ENCODE results near the gene QSOX1.

QSOX1 gene

GRCh38 chr1:180252638-180253536 lies 98.2 kb downstream of the QSOX1 start:
- Mint-ChIP-seq H3K9me3 (no peaks in the 10 kb centered on the region), H3K27ac (no peak overlapping the region), H3K4me1 (peaks cover 10% of the 10 kb centered on the region), H3K4me3 (no peak overlapping the region), H3K36me3 (ENCODE audit: low read depth) (no peaks in the 10 kb centered on the region), H3K27me3 (ENCODE audit: low read depth) (peaks cover 80% of the 10 kb centered on the region)
- TF ChIP-seq, protein P1, sequence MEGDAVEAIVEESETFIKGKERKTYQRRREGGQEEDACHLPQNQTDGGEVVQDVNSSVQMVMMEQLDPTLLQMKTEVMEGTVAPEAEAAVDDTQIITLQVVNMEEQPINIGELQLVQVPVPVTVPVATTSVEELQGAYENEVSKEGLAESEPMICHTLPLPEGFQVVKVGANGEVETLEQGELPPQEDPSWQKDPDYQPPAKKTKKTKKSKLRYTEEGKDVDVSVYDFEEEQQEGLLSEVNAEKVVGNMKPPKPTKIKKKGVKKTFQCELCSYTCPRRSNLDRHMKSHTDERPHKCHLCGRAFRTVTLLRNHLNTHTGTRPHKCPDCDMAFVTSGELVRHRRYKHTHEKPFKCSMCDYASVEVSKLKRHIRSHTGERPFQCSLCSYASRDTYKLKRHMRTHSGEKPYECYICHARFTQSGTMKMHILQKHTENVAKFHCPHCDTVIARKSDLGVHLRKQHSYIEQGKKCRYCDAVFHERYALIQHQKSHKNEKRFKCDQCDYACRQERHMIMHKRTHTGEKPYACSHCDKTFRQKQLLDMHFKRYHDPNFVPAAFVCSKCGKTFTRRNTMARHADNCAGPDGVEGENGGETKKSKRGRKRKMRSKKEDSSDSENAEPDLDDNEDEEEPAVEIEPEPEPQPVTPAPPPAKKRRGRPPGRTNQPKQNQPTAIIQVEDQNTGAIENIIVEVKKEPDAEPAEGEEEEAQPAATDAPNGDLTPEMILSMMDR (IDR thresholded peaks at IDR 0.05; ENCODE audit: unreplicated experiment in 3 of 3), result peak; percentile 45 to 60 (median 50)
